Right ventricle myocardium inferior (tissue), 1 donor: ENCODE measurements around the gene COL19A1. TPM values are rescaled to one million over a fixed set of nuclear protein-coding genes. Genes with fewer than 3 reads are reported as not detected.

Experiments
- ATAC-seq: fragments of 200-7000 bp; cut with Tn5 transposase; one replicate; pipeline ENCODE4 v1.9.1; 2020; ENCODE audit warnings: mild to moderate bottlenecking, moderate library complexity
- DNase-seq: peaks from one replicate; pipeline ENCODE4 v3.0.0; 2021; ENCODE audit errors: missing footprints
- intact Hi-C: fragments of 100-400 bp; cut with DNase I; formaldehyde crosslinking; loops from one replicate; pipeline ENCODE4 v1.11.0; 2022
- total RNA-seq: library from RNA; stranded (reverse); fragmentation: NEBNext Ultra II Directional; extraction: Animal tissue kit (Norgen Biotek cat#: 25700); gene quantifications from one replicate; pipeline ENCODE4 v1.2.1, GENCODE V29; 2021
- donor health status: DM: no; HTN: yes; CAD: no; lungs with severe emphysema.

The COL19A1 gene
- total RNA-seq, 1 donor from 2014 or later: 1.2 TPM

DNA sequence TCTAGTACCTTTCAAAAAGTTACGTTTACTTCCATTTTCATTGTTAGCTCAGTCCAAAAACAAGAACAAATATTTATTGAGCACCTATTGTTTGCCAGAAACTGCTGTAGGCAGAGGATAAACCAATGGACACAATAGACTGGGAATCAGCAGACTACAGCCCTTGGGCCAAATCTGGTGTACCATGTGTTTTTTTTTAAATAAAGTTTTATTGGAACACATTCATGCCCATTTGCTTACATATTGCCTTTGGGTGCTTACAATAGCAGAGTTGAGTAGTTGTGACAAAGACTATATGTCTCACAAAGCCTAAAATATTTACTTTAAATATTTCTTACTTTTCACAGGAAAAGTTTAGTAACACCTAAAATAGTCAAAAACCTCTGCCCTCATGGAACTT is 220.4 kb downstream of the COL19A1 start:
- intact Hi-C loops: no loop called here
- no peak for DNase-seq
- ATAC-seq: no peak

DNA sequence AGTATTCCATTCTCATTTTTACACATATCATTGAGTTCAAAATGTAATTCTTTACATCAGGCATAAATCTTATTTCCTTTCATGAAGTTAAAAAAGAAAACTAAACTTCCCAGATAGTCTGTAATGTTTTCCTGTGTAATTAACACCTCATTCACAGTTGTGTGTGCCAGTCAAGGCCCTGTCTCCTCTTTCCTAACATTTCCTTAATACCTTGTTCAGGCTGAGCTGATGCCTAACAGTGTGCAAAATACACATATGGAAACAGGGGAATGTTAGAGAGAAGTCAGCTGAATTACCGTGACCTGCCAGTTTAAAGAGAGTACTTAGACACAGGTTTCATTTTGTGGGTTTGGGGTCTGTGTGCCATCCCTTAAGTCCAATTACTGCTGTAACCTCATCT is 227.8 kb downstream of the COL19A1 start:
- DNase-seq (no peak), ATAC-seq (no peak)
- intact Hi-C loops: no loop called here

DNA sequence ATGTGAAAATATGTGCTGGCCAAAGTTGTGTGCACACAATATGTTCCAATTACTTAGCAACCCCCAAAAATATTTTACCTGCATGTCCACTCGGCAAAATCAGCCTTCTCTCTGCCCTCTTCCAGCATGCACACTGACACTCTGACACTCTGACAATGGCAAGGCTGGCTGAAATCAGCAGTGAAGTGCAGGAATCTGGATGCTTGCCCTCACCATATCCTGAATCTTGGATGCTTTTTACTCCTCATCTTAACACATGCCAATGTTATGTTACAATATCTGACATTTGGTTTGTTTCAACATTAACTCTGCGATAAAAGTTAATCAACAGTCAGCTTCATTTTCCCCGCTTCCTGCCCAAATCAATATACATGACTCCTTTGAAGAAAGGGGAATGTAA is 233.4 kb downstream of the COL19A1 start:
- intact Hi-C loops: no loop called here
- ATAC-seq: no peak

DNA sequence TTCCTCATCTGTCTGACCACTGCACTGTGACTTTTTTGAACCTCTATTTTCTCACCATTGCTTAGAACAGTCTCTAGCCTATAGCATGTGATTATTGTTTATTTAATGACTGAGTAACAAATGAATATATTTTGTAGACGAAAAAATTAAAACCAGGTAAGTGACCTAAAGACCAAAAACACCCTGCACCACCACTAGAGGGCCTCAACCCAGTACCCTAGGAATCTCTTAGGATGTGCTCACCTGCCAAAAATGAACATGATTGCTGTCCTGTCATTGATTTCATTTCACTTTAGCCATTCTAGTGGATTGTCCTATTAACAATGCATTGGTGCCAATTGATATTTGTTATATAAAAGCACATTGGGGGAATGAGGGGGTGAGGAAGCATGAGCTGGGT is 237.4 kb downstream of the COL19A1 start:
- ATAC-seq (no peak), DNase-seq (no peak)
- intact Hi-C loops: no loop called here

More for the DNA sequence above, 233.4 kb downstream of the COL19A1 start:
- no peak for DNase-seq

DNA sequence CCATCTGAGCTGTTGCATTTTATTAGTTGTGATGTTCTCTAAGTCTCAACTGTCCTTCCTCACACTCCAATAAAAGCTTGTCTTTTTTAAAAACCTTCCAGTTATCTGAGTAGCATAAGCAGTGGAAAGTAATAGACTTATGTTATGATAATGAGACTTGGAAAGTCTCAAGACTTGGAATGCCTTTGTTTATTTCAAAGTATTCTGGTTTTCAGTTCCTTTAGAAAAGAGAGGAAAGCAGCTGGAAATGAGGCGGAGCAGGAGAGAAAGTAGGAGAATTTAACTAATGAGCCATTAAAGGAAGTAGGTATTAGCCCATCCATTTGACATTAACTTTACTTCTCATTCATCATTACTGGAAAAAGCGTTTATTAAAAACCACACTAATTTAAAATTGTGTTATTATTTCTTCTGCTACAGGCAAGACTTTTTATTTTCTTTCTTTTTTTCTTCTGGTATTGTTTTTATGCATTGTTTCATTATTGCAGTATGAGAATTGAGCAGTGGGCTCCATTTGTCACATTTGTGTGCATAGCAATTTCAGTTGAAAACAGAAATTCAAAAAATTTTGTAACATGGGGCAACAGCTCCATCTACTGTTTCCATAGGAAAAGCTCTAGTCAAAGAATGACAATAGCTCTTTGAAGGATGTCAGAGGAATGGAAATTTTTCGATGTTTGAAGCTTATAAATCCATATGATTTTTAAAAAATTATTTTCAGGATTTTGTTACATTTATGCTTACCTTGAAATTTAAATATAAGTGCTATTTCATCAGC is 241.7 kb downstream of the COL19A1 start:
- intact Hi-C loops: loop anchor here (5.0 kb wide), 2 partner anchors 271 to 1471 kb away; partner anchors contain the start of gene ADGRB3
- DNase-seq (no peak), ATAC-seq (no peak)

DNA sequence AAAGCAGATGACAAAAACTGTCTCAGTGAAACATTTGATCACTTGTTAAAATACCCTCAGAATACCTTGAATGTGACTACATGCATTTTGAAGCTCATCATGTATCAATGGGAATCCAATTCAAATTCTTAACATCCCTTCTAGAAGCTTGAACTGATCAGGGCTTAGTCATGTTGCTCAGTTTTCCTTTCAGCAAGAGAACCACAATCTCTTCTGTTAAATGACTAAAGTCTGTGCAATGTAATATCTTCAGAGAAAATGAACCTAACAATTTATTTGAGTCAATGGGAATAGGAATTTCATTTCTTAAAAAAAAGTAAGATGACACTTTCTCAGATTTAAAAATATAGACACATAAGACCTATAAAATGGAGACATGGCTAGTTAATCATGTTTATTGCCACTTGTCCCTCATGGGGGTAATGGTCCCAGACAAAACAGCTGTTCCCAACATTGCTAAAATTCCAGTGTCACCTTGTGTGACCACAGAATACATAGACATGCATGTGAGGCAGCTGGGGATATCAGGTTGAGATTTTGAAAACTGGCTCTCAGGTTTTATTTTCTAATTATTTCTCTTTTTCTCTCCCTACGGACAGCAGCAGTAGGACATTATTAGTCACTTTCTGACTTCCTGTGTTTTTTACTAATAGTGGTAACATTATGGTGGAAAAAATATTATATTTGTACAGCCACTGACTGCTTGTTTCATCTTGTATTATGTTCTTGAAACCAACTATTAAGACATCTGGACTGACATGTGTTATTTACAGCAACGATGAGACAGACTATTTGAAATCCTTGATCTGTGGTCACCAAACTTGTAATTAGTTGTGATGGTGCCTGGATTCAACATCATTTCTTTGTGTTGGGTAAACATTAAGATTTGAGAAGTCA is 244.0 kb downstream of the COL19A1 start:
- intact Hi-C loops: no loop called here
- DNase-seq: no peak
- ATAC-seq: no peak

DNA sequence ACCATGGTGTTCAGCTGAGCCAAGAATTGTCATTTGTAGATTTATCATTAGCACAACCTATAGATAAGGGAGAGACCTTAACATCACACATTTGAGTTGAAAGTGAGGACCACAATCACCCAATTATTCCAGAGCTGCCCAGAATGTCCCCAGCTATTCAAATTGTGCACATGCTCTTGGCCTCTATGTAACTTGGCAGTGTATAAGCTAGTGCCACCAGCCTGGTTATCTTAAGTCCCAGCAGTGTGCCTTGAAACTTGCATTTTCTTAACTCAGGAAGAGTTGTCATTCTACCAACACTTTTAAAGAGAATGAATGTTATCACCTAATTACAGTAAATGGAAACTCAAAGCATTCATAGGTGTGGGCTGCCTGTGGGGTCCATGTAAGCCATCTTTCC is 245.4 kb downstream of the COL19A1 start:
- no peak for DNase-seq
- no peak for ATAC-seq
- intact Hi-C loops: no loop called here

DNA sequence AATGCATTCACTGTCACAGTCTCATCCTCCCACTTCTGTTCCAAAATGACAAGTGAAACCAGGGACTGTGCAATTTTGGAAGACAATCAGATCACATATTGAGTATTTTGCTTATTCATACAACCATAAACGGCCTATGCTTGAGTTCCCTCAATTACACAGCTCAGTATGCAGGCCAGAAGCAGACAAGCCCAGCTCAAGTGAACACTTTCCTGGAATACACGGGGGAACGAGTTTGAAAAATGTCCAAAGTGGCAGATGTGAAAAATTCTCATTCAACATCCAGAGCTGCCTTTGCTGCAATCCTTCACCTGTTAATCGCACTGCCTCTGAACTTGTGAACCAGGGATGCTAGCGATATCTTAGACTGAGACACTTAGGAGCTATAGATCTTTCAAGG is 246.4 kb downstream of the COL19A1 start:
- intact Hi-C loops: no loop called here
- DNase-seq (no peak), ATAC-seq (peak; percentile 73)

DNA sequence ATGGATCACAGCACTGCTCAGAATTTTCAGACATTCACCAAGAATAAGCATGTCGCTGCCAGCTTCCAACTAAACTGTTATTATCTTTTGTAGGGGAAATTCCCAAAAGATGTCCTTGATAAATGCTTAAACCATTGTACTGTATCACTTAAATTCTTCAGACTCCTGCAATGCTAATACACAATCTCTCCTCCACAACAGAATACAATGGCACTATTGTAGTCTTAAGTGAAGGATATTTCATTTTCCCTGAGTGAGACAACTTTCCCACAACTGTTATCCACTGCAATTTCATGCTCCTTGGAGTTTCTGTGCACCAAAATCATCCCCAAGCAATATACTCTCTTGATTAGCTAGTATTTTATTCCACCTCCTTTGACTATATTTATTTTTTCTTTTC is 246.8 kb downstream of the COL19A1 start:
- ATAC-seq: no peak
- intact Hi-C loops: no loop called here
- DNase-seq: no peak

DNA sequence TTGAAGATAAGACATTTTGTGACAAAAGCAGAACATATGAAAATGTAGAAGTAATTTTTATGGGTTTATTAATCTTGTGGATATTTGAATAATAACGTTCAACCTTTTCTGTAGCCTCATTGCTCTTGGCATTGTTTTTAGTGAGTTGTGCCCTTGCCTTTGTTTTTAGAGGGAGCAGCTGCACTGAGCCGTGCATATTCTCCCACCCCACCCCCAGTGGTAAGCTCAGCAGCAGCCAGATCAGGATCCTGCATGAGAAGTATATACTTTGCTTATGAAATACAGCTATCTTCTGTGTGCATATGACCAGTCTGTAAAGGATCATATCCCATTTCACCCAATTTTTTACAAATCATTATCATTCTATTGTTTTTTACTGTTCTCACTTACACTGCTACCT is 252.3 kb downstream of the COL19A1 start:
- ATAC-seq (no peak), DNase-seq (no peak)
- intact Hi-C loops: no loop called here

DNA sequence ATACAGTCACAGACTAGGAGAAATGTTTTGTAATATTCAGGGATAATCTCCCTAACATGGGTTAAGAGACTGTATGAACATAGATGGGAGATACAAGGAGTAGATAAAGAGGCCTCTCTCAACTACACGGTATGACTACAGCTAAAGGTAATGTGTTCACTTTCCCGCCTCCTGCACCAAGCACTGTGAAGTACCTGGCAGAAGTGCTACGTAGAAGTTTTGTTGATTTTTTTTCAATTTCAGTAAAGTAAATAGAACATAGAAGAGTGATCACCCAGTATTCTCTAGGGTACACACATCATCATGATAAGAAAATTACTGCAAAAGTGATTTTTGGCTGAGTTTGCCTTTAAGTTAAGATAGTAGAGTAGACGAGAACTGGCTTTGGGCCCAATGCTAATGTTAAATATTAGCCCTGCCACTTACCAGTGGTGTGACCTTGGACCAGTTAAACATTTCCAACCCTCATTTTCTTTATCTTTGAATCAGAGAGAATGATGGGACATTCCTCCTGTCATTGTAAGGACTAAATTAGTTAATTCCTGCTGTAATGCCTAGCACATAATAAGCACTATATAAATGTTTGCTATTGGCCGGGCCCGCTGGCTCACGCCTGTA is 253.0 kb downstream of the COL19A1 start:
- intact Hi-C loops: no loop called here
- DNase-seq (no peak), ATAC-seq (peak; percentile 13)

DNA sequence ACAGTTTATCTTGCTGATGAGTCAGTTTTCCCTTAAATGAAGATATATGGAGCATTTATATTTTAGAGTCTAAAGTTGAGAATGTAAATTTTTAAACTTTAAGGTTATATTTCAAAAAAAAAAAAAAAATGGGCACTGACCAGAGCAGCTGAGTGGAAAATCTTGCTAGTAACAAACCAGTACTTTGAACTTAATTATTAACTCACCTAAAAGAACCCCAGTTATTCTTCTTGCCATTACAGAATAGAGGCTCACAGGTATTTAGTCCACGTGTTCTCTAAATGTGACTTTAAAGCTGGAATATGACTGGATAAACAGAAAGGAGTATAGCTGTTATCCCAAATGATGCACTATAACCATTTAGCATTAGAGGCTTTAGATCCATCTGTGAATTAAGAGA is 258.1 kb downstream of the COL19A1 start:
- ATAC-seq (no peak), DNase-seq (no peak)
- intact Hi-C loops: no loop called here

DNA sequence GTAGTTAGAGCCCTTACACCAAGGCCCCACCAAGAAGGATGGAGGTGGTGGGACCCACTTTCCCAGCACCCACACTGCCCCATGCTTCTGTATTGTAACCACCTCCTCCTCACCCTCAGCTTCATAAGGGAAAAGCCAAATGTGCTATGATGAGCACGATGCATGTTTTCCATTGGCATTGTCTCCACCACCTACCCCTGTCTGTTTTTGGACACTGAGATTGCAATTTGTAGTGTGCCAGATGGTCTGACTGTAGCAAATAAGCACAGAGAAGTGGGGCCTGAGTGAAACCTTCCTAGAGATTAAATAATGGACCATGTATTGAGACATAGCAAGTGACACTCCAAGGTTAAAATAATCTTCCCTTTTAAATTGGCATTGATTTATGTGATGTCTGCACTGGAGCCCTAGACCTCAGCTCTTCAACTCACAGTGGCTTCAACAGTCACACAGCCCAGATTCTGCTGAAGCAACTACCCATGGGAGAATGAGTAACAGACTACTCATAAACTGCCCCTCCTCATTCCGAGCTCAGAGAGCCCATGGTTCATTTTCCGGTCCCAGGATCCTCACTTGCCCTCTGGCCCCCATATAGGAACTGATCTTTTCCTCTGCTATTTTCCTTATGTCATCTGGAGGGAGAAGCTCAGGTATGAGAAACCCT is 258.7 kb downstream of the COL19A1 start:
- ATAC-seq (peak; percentile 86), DNase-seq (no peak)
- intact Hi-C loops: no loop called here

DNA sequence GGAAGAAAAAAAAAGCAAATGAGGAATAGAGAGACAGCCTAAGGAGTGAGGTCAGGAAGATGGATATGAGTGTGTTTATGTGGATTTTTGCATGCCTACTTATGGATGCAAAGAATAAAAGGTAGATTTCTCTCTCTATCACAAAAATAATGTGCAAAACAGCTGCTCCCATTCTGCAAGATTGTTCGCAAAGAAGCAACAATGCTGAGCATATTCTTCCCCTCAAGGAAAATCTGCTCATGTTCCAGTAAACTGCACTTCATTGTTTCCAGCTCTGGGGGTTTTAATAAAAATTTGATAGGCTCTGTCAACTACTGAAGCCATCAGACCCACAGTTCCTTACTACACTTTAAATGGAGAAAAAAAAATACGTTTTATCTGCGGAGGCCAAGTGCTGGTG is 259.2 kb downstream of the COL19A1 start:
- intact Hi-C loops: no loop called here
- ATAC-seq (no peak), DNase-seq (no peak)

DNA sequence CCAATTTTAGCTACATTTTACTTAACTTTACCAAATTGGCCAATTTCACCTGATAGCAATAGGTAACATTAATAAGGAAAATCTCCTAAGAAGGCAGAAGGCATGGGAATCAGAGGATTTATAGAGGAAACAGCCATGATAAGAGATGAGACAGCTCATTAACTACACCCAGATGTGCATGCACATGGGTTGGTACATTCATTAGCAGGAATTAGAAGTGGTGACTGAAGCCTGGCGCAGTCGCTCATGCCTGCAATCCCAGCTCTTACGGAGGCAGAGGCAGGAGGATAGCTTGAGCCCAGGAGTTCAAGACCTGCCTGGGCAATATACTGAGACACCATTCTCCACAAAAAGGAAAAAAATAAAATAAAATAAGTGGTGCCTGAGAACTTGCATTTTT is 263.0 kb downstream of the COL19A1 start:
- DNase-seq (no peak), ATAC-seq (no peak)
- intact Hi-C loops: no loop called here

DNA sequence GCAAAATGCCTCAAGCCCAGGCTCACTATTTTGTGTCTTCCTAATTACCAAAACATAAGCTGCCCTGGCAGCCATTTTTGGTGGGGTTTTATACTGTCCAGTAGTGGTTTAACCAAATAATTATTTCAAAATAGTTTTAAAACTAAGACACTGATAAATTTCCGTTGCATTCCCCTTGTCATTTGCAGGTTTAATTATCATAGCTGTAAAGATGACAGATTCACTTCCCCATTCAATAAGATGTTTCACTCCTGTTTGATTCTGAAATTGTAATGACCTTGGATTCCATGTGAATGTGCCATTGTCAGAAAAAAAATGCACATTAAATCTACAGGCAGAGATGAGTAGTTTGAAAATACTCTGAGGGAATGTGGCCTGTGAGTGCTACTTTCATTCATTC is 264.5 kb downstream of the COL19A1 start:
- no peak for DNase-seq
- no peak for ATAC-seq
- intact Hi-C loops: no loop called here

DNA sequence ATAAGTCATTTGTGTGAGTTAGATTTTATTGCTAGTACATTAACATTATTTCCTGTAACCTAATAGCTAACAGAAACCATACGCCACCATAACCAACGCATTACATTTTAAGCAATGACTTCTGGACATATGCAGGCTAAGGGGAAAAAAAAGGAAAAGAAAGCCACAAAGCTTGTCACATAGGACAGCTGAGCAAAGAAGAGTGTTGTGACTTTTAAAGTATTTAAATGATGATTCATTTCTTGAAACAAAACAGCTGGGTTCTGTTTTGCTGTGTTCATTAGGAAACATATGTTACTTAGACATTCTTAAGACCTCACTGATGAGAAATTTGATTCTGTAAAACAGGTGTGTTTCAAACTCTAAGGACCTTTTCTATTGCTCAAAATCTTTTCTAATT is 265.2 kb downstream of the COL19A1 start:
- intact Hi-C loops: no loop called here
- DNase-seq (no peak), ATAC-seq (no peak)

DNA sequence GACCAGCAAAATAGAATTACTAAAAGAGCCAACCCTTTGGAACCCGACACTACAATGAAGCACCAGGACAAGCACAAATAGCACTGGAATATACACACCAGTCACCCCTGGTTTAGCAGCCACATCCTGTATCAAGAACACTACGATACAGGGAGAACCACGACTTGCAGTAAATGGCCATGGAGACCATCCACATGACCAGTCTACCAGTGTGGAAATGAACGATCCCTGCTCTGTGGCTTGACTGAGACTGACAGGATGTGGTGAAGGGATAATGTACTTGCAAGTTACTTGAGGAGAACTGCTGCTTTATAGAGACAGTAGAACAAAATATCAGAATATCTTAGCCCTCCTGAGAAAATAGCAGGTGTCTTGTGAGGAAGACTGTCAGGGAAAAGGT is 266.9 kb downstream of the COL19A1 start:
- ATAC-seq (no peak), DNase-seq (no peak)
- intact Hi-C loops: no loop called here

DNA sequence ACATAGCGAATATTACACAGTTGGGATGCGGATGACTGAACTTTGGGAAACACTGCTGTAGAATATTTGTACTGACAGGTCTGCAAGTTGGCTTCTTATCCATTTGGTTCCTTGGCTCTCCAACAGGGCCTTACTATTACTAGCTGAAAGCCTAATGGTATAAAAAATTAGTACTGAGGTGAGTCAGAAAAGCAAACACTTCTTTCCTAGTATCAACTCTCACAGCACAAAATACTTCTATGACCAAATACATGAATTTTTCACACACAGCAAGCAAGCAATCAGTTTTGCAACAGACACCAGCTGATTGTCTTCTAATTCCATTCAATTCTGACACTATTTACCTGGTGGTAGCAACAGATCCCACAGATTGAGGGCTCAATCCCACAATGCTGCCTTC is 268.2 kb downstream of the COL19A1 start:
- ATAC-seq (no peak), DNase-seq (no peak)
- intact Hi-C loops: no loop called here
